GM12891 (cell line): Measurements from ENCODE around the gene TATDN2.

ENCODE experiments used
- PAX5 ChIP-seq: IDR thresholded peaks from 2 replicates; pipeline ENCODE4 v1.6.1; 2011; ENCODE audit warnings: low read length, moderate library complexity, mild to moderate bottlenecking; ENCODE audit not compliant: insufficient read depth, severe bottlenecking
- POLR2A ChIP-seq: IDR thresholded peaks from 2 replicates; pipeline ENCODE4 v1.6.1; 2011; ENCODE audit warnings: low read depth, low read length, control low read depth
- POLR2AphosphoS5 ChIP-seq: IDR thresholded peaks from 2 replicates; pipeline ENCODE4 v1.6.1; 2011; ENCODE audit warnings: low read depth, low read length, control low read depth
- POU2F2 ChIP-seq: IDR thresholded peaks from 2 replicates; pipeline ENCODE4 v1.6.1; 2011; ENCODE audit warnings: low read depth, mild to moderate bottlenecking, control low read depth, low read length, moderate library complexity
- SPI1 ChIP-seq: IDR thresholded peaks from 2 replicates; pipeline ENCODE4 v1.6.1; 2011; ENCODE audit warnings: low read depth, low read length, control low read depth
- TAF1 ChIP-seq: IDR thresholded peaks from 2 replicates; pipeline ENCODE4 v1.6.1; 2011; ENCODE audit warnings: low read depth, low read length, control low read depth

- TF ChIP-seq POLR2A, result no peak
- no peak for TF ChIP-seq POLR2AphosphoS5
- TF ChIP-seq SPI1, result no peak
- TF ChIP-seq TAF1, result no peak
- no peak for TF ChIP-seq POU2F2
- no peak for TF ChIP-seq PAX5
These were observed 32.5 kb upstream of the TATDN2 start for GRCh38 chr3:10215578-10216368.
